NB4 (cell line): ENCODE measurements around the gene MET.

Source experiments
- CTCF ChIP-seq: IDR thresholded peaks from one replicate; pipeline ENCODE4 v1.5.1; 2012; ENCODE audit warnings: low read depth, low read length
- MYC ChIP-seq: IDR thresholded peaks from 2 replicates; pipeline ENCODE4 v1.6.1; 2011; ENCODE audit warnings: low read depth, low read length

GRCh38 chr7:116647290-116647689, 24.7 kb upstream of the MET start:
- TF ChIP-seq MYC (no peak), CTCF (no peak)
